A549 (cell line): ENCODE results near the gene PTGFRN. TPM values are rescaled to one million over a fixed set of nuclear protein-coding genes. Genes with fewer than 3 reads are reported as not detected.
A peak's percentile ranks its signal among the peaks of the same experiment; 100 is the strongest.

Experiments
- ATAC-seq, 2 experiments: fragments of 200-7000 bp in 1 of 2; fragments of >200 bp in 1 of 2; cut with Nextera tagmentation in 1 of 2; cut with Tn5 transposase in 1 of 2; 3 replicates each; pipeline versions ENCODE4 v1.8.0 to v1.9.1; 2018 to 2020; ENCODE audit warnings: mild to moderate bottlenecking in 1 of 2, moderate library complexity in 1 of 2
- CTCF ChIA-PET: fragments of 300-600 bp; sonication (Branson Sonifier 250); formaldehyde crosslinking; extraction: SDS; loops from one replicate; lab custom pipeline; 2021; ENCODE audit warnings: antibody characterized with exemption, inconsistent platforms; lab: Yijun Ruan, JAX
- POLR2A ChIA-PET: fragments of 350-600 bp; formaldehyde crosslinking; extraction: SDS; loops from one replicate; lab custom pipeline; 2021; ENCODE audit warnings: antibody characterized with exemption, inconsistent platforms; lab: Yijun Ruan, JAX
- DNase-seq, 2 experiments: peaks; one replicate each; pipeline versions ENCODE4 v3.0.0 to v3.0.0-alpha.2; 2011 to 2016; ENCODE audit warnings: low read depth in 1 of 2, low spot score in 1 of 2
- FAIRE-seq: peaks from 2 replicates; lab custom pipeline; 2011; peaks lifted over from hg19 to GRCh38; lab: Jason Lieb, UNC
- H3K27ac ChIP-seq, 2 experiments: fragments of >200 bp; sonication (Bioruptor Twin); formaldehyde crosslinking; 3 replicates each; pipeline ENCODE4 v1.5.1; 2016 to 2017
- H3K4me1 ChIP-seq: fragments of >200 bp; sonication (Bioruptor Twin); formaldehyde crosslinking; 3 replicates; pipeline ENCODE4 v1.6.1; 2016
- H3K4me2 ChIP-seq: fragments of >200 bp; sonication (Bioruptor Twin); formaldehyde crosslinking; 3 replicates; pipeline ENCODE4 v1.6.1; 2016
- H3K4me3 ChIP-seq: fragments of >200 bp; sonication (Bioruptor Twin); formaldehyde crosslinking; 3 replicates; pipeline ENCODE4 v1.5.1; 2016
- H3K9me3 ChIP-seq: fragments of >200 bp; sonication (Bioruptor Twin); formaldehyde crosslinking; 3 replicates; pipeline ENCODE4 v1.6.1; 2016
- CEBPB ChIP-seq, 2 experiments: fragments of >200 bp in 1 of 2; sonication (Bioruptor Twin) in 1 of 2; formaldehyde crosslinking in 1 of 2; IDR thresholded peaks; 2 replicates each; pipeline ENCODE4 v1.6.1; 2012 to 2016
- CHD4 ChIP-seq: fragments of 200-600 bp; sonication (generic); IDR thresholded peaks from 2 replicates; pipeline ENCODE4 v1.6.1; 2016; ENCODE audit warnings: antibody characterized with exemption, mild to moderate bottlenecking, borderline replicate concordance
- ELK1 ChIP-seq: fragments of 150-350 bp; IDR thresholded peaks from 2 replicates; pipeline ENCODE4 v1.6.1; 2014; ENCODE audit warnings: low read depth, mild to moderate bottlenecking, low read length
- ESRRA ChIP-seq: fragments of 150-350 bp; IDR thresholded peaks from 2 replicates; pipeline ENCODE4 v1.6.1; 2014; ENCODE audit warnings: mild to moderate bottlenecking, low read length, borderline replicate concordance
- FOSL2 ChIP-seq, 2 experiments: fragments of 450-650 bp in 1 of 2; fragments of >200 bp in 1 of 2; sonication (Bioruptor Twin) in 1 of 2; formaldehyde crosslinking; IDR thresholded peaks; 2 replicates each; pipeline versions ENCODE4 v1.5.0 to v1.6.1; 2016 to 2020; ENCODE audit warnings: mild to moderate bottlenecking in 1 of 2, moderate library complexity in 1 of 2
- FOXS1 ChIP-seq: fragments of 250-450 bp; sonication (Bioruptor Pico); IDR thresholded peaks from 2 replicates; pipeline ENCODE4 v1.5.0; 2020; ENCODE audit warnings: mild to moderate bottlenecking, moderate library complexity
- GATA3 ChIP-seq: IDR thresholded peaks from 2 replicates; pipeline ENCODE4 v1.6.1; 2012; ENCODE audit warnings: borderline replicate concordance
- HEYL ChIP-seq: fragments of 250-450 bp; sonication (Bioruptor Pico); IDR thresholded peaks from 2 replicates; pipeline ENCODE4 v1.8.0; 2021; ENCODE audit warnings: mild to moderate bottlenecking, moderate library complexity
- HOXB5 ChIP-seq: fragments of 250-450 bp; sonication (Bioruptor Pico); IDR thresholded peaks from 2 replicates; pipeline ENCODE4 v1.5.0; 2020; ENCODE audit warnings: mild to moderate bottlenecking, moderate library complexity
- JUN ChIP-seq, 2 experiments: fragments of >200 bp; sonication (Bioruptor Twin); formaldehyde crosslinking; IDR thresholded peaks; 2 replicates in 1 of 2; 3 replicates in 1 of 2; pipeline ENCODE4 v1.6.1; 2016 to 2017
- KDM5A ChIP-seq: fragments of 200-600 bp; sonication (generic); IDR thresholded peaks from 2 replicates; pipeline ENCODE4 v1.6.1; 2016; ENCODE audit warnings: antibody characterized with exemption, mild to moderate bottlenecking
- MYC ChIP-seq: IDR thresholded peaks from 2 replicates; pipeline ENCODE4 v1.6.1; 2012; ENCODE audit warnings: mild to moderate bottlenecking, inconsistent platforms, low read length, improper control_type of control experiment, borderline replicate concordance
- NFE2L2 ChIP-seq: fragments of 150-350 bp; conservative IDR thresholded peaks from 2 replicates; pipeline ENCODE4 v1.6.1; 2014; ENCODE audit warnings: low read length
- PHF8 ChIP-seq: fragments of 200-600 bp; sonication (generic); IDR thresholded peaks from 2 replicates; pipeline ENCODE4 v1.6.1; 2016; ENCODE audit warnings: low read depth, mild to moderate bottlenecking, antibody characterized with exemption, moderate library complexity, borderline replicate concordance
- POLR2AphosphoS2 ChIP-seq: conservative IDR thresholded peaks from 2 replicates; pipeline ENCODE4 v1.6.1; 2012; ENCODE audit warnings: low read length, improper control_type of control experiment, inconsistent platforms
- RCOR1 ChIP-seq: fragments of 150-350 bp; IDR thresholded peaks from 2 replicates; pipeline ENCODE4 v1.6.1; 2014; ENCODE audit warnings: antibody characterized with exemption, low read length, low read depth
- ZC3H11A ChIP-seq: fragments of 450-650 bp; IDR thresholded peaks from 2 replicates; pipeline ENCODE4 v1.6.1; 2014; ENCODE audit warnings: antibody characterized with exemption, mild to moderate bottlenecking
- ZSCAN20 ChIP-seq: fragments of 250-450 bp; sonication (Bioruptor Pico); IDR thresholded peaks from 2 replicates; pipeline ENCODE4 v1.8.0; 2022; ENCODE audit warnings: mild to moderate bottlenecking, moderate library complexity
- WGBS: methylation state at CpG from one replicate; pipeline ENCODE4 v1.1.6; 2017; ENCODE audit errors: missing lambda C conversion rate; 5-methylcytosine and 5-hydroxymethylcytosine counted together
- polyA plus RNA-seq, 4 experiments: library from polyadenylated mRNA; depleted of rRNA in 3 of 4; stranded (reverse); fragments of >200 nt; fragmentation: RNase III in 1 of 4; extraction: RNeasy Plus Mini Kit Qiagen cat#74134 plus additional on column Dnase treatment in 1 of 4; gene quantifications; 2 replicates in 3 of 4; 3 replicates in 1 of 4; pipeline ENCODE4 v1.2.3, GENCODE V29; 2011 to 2017
- TF ChIP-seq, protein P1 (sequence below): IDR thresholded peaks from 2 replicates; pipeline ENCODE4 v1.6.1; 2012; ENCODE audit warnings: low read depth, borderline replicate concordance
- TF ChIP-seq, protein P2 (sequence below): fragments of 250-450 bp; sonication (Bioruptor Pico); IDR thresholded peaks from 2 replicates; pipeline ENCODE4 v1.5.0; 2021; ENCODE audit warnings: mild to moderate bottlenecking, moderate library complexity, borderline replicate concordance
- TF ChIP-seq, protein P3 (sequence below): fragments of >200 bp; sonication (Bioruptor Twin); formaldehyde crosslinking; IDR thresholded peaks from 3 replicates; pipeline ENCODE4 v1.5.1; 2016

PTGFRN gene
- polyA plus RNA-seq, 2 of the 4 experiments (the other 2 are of a cell fraction), result 17.4 to 39.0 TPM

GRCh38 chr1:116910379-116911187 is 867 bp downstream of the PTGFRN start:
- TF ChIP-seq MYC (no peak), JUN (IDR thresholded peaks at IDR 0.05) (peak in 1 of 2 experiments; percentile 11; a peak in 1 of 5 replicates)
- Histone ChIP-seq H3K4me3 (peak overlapping the region; percentile 80), H3K27ac (peak overlapping the region; percentile 84 to 99), H3K4me1 (peaks cover 6% of the 10 kb centered on the region; the same call in 1 of the 3 replicates), H3K9me3 (no peaks in the 10 kb centered on the region), H3K4me2 (peak overlapping the region; percentile 85)
- ATAC-seq (peak; percentile 42 to 59), FAIRE-seq (no peak), DNase-seq (peak in 1 of 2 experiments; percentile 12)
- ChIA-PET CTCF (no interaction called here), POLR2A (no interaction called here)
- WGBS, result 43% methylated on average over 10 of the region's 64 CpGs

DNA sequence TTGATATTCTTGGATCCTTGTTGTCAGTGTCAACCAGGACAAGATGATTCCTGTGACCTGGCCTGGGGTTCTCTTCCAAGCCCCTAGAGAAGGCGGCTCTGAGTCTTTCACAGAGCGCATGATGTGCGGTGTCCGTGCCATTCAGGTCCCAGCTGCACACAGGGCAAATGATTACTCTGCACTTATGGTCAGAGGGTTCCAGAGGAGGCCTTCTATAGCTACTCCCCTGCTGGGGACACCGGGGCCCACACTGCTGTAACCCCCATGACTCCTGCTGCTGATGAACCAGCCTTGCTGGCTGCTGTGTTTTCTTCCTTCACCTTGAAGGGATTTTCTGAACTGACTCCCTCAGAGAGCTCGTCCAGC is 1.5 kb downstream of the PTGFRN start:
- FAIRE-seq (no peak), ATAC-seq (no peak; a peak in 2 of 6 replicates), DNase-seq (no peak)
- H3K27ac ChIP-seq, result peak overlapping the region; percentile 84 to 99; a peak in 3 of 6 replicates
- ChIA-PET CTCF (no interaction called here), POLR2A (no interaction called here)
- peak overlapping the region; percentile 85 for H3K4me2 ChIP-seq
- no peaks in the 10 kb centered on the region for H3K9me3 ChIP-seq
- peak overlapping the region; percentile 80 for H3K4me3 ChIP-seq
- no peak for TF ChIP-seq NFE2L2
- TF ChIP-seq CEBPB (IDR thresholded peaks at IDR 0.05), result no peak
- no peak for TF ChIP-seq FOSL2 (IDR thresholded peaks at IDR 0.05)
- TF ChIP-seq FOSL2 (CRISPR knock-in tag; IDR thresholded peaks at IDR 0.05), result no peak
- no peak for TF ChIP-seq ZC3H11A
- TF ChIP-seq, protein P1, sequence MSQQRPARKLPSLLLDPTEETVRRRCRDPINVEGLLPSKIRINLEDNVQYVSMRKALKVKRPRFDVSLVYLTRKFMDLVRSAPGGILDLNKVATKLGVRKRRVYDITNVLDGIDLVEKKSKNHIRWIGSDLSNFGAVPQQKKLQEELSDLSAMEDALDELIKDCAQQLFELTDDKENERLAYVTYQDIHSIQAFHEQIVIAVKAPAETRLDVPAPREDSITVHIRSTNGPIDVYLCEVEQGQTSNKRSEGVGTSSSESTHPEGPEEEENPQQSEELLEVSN, result no peak
- TF ChIP-seq HOXB5 (CRISPR knock-in tag), result no peak
- no peak for TF ChIP-seq POLR2AphosphoS2
- no peak for TF ChIP-seq FOXS1 (CRISPR knock-in tag)
- TF ChIP-seq HEYL (CRISPR knock-in tag), result no peak
- no peak for TF ChIP-seq ZSCAN20 (CRISPR knock-in tag)
- TF ChIP-seq, protein P2, sequence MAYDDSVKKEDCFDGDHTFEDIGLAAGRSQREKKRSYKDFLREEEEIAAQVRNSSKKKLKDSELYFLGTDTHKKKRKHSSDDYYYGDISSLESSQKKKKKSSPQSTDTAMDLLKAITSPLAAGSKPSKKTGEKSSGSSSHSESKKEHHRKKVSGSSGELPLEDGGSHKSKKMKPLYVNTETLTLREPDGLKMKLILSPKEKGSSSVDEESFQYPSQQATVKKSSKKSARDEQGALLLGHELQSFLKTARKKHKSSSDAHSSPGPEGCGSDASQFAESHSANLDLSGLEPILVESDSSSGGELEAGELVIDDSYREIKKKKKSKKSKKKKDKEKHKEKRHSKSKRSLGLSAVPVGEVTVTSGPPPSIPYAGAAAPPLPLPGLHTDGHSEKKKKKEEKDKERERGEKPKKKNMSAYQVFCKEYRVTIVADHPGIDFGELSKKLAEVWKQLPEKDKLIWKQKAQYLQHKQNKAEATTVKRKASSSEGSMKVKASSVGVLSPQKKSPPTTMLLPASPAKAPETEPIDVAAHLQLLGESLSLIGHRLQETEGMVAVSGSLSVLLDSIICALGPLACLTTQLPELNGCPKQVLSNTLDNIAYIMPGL, result no peak
- TF ChIP-seq CHD4, result no peak
- no peak for TF ChIP-seq PHF8
- TF ChIP-seq ELK1, result no peak
- TF ChIP-seq KDM5A, result no peak
- TF ChIP-seq GATA3, result no peak
- TF ChIP-seq, protein P3, sequence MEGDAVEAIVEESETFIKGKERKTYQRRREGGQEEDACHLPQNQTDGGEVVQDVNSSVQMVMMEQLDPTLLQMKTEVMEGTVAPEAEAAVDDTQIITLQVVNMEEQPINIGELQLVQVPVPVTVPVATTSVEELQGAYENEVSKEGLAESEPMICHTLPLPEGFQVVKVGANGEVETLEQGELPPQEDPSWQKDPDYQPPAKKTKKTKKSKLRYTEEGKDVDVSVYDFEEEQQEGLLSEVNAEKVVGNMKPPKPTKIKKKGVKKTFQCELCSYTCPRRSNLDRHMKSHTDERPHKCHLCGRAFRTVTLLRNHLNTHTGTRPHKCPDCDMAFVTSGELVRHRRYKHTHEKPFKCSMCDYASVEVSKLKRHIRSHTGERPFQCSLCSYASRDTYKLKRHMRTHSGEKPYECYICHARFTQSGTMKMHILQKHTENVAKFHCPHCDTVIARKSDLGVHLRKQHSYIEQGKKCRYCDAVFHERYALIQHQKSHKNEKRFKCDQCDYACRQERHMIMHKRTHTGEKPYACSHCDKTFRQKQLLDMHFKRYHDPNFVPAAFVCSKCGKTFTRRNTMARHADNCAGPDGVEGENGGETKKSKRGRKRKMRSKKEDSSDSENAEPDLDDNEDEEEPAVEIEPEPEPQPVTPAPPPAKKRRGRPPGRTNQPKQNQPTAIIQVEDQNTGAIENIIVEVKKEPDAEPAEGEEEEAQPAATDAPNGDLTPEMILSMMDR, result no peak
- no peak for TF ChIP-seq RCOR1
- TF ChIP-seq MYC, result no peak
- TF ChIP-seq ESRRA, result no peak
- WGBS, result 90% methylated on average over 6 of the region's 6 CpGs
- H3K4me1 ChIP-seq, result peaks cover 6% of the 10 kb centered on the region; the same call in 1 of the 3 replicates
